A673 (cell line): Measurements from ENCODE around the gene ADAM19.

ENCODE experiments used
- EZH2 ChIP-seq: fragments of 200-600 bp; sonication (generic); IDR thresholded peaks from 2 replicates; pipeline ENCODE4 v1.6.1; 2017; ENCODE audit warnings: borderline replicate concordance, low read depth, mild to moderate bottlenecking, mixed read lengths, antibody characterized with exemption, low read length; ENCODE audit not compliant: poor library complexity, severe bottlenecking
- TF ChIP-seq, protein P1 (sequence below): fragments of 300-800, 200-600 bp; sonication (generic); conservative IDR thresholded peaks from 2 replicates; pipeline ENCODE4 v1.5.1; 2017; ENCODE audit warnings: low read depth, mild to moderate bottlenecking, antibody characterized with exemption, low read length, moderate library complexity, mixed read lengths

GRCh38 chr5:157458835-157459234 is 116.7 kb downstream of the ADAM19 start:
- TF ChIP-seq, protein P1, sequence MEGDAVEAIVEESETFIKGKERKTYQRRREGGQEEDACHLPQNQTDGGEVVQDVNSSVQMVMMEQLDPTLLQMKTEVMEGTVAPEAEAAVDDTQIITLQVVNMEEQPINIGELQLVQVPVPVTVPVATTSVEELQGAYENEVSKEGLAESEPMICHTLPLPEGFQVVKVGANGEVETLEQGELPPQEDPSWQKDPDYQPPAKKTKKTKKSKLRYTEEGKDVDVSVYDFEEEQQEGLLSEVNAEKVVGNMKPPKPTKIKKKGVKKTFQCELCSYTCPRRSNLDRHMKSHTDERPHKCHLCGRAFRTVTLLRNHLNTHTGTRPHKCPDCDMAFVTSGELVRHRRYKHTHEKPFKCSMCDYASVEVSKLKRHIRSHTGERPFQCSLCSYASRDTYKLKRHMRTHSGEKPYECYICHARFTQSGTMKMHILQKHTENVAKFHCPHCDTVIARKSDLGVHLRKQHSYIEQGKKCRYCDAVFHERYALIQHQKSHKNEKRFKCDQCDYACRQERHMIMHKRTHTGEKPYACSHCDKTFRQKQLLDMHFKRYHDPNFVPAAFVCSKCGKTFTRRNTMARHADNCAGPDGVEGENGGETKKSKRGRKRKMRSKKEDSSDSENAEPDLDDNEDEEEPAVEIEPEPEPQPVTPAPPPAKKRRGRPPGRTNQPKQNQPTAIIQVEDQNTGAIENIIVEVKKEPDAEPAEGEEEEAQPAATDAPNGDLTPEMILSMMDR, result no peak
- no peak for TF ChIP-seq EZH2
